ENCODE results near the gene DCXR. TPM values are rescaled to one million over a fixed set of nuclear protein-coding genes. Genes with fewer than 3 reads are reported as not detected.

The DCXR gene
- total RNA-seq, 4 donors from 2014 or later = 49.4 to 117 (median 71.3) TPM

DNA sequence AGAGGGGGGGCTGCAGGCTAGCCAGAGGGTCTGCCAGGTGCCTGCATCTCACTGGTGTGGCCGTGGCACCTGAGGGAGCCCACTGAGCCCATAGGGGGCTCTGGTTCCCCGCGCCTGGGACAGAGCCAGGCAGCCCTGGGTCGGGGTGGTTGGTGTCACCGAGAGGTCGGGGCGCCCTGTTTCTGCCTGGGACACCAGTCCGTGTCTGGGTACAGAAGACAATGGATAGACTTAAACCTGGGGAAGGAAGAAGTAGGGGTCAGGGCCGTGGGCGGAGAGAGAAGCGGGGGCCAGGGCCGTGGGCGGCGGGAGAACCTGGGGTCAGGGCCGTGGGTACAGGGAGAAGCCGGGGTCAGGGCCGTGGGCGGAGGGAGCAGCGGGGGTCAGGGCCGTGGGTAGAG lies 11.1 kb upstream of the DCXR start:
- Histone ChIP-seq H3K4me3 (no peak overlapping the region), H3K4me1 (peaks cover 12 to 28% (median 26%) of the 10 kb centered on the region in 4 donors), H3K9me3 (no peaks in the 10 kb centered on the region), H3K36me3 (no peaks in the 10 kb centered on the region), H3K27me3 (no peaks in the 10 kb centered on the region), H3K27ac (no peak overlapping the region)
- 88 to 94% methylated on average over 14 to 20 of the region's 20 CpGs for WGBS, 2 donors (ENCODE audit: low coverage in 1 of 2)
- DNase-seq = no peak
- in situ Hi-C loops (cut with MboI; ENCODE audit: low pct_ligation_motif_present in 1 of 4, low pct_unique_long_range_greater_than_20kb in 1 of 4, low sequenced_read_pairs in 3 of 4) = loop anchor here in 2 of 4 donors (25.0 kb wide), 1 partner anchor 114 kb away; no protein-coding TSS in a partner anchor
- intact Hi-C loops (cut with DNase I; ENCODE audit: low total_unique reads) = no loop called here
- no peak for TF ChIP-seq EP300 (IDR thresholded peaks at IDR 0.05; ENCODE audit: low read depth)

DNA sequence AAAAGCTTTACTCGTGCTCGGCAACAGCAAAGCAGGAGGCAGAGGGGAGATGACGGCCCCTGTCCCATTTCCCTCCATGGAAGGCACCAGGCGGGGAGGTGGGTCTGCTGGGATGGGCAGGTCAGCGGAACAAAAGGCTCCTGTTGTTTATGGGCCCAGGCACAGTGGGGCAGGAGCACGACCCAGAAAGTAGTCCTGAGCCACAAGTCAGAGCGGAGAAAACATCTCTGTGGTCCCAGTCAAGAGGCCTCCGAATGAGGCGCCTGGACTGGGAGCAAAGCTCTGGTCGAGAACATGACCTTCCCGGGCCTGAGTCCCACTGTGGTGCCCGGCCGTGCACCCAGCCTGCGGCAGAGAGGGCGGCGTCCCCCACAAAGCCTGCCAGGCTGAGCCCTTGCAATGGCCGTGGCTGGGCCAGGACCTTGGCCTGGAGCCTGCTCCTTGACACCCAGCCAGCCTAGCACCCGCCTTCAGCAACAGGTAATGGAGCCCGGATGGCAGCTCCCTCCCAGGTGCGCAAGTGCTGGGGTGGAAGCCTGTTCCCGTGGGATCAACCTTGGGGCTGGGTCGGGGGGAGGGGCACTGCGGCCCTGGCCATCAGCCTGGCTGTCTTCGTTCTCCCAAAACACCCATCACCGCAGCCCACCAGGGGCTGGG lies 10.5 kb upstream of the DCXR start:
- Histone ChIP-seq H3K4me3 (no peak overlapping the region), H3K9me3 (no peaks in the 10 kb centered on the region), H3K27me3 (no peaks in the 10 kb centered on the region), H3K4me1 (peaks cover 12 to 23% (median 21%) of the 10 kb centered on the region in 4 donors), H3K27ac (no peak overlapping the region), H3K36me3 (no peaks in the 10 kb centered on the region)
- TF ChIP-seq, protein P1, sequence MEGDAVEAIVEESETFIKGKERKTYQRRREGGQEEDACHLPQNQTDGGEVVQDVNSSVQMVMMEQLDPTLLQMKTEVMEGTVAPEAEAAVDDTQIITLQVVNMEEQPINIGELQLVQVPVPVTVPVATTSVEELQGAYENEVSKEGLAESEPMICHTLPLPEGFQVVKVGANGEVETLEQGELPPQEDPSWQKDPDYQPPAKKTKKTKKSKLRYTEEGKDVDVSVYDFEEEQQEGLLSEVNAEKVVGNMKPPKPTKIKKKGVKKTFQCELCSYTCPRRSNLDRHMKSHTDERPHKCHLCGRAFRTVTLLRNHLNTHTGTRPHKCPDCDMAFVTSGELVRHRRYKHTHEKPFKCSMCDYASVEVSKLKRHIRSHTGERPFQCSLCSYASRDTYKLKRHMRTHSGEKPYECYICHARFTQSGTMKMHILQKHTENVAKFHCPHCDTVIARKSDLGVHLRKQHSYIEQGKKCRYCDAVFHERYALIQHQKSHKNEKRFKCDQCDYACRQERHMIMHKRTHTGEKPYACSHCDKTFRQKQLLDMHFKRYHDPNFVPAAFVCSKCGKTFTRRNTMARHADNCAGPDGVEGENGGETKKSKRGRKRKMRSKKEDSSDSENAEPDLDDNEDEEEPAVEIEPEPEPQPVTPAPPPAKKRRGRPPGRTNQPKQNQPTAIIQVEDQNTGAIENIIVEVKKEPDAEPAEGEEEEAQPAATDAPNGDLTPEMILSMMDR (IDR thresholded peaks at IDR 0.05) = no peak
- TF ChIP-seq POLR2AphosphoS5 (IDR thresholded peaks at IDR 0.05) = no peak
- TF ChIP-seq EP300 (IDR thresholded peaks at IDR 0.05; ENCODE audit: low read depth) = no peak
- TF ChIP-seq POLR2A (IDR thresholded peaks at IDR 0.05) = no peak
- intact Hi-C loops (cut with DNase I; ENCODE audit: low total_unique reads) (no loop called here), in situ Hi-C loops (cut with MboI; ENCODE audit: low pct_ligation_motif_present in 1 of 4, low pct_unique_long_range_greater_than_20kb in 1 of 4, low sequenced_read_pairs in 3 of 4) (loop anchor here in 2 of 4 donors (25.0 kb wide), 1 partner anchor 114 kb away; no protein-coding TSS in a partner anchor)
- whole genome bisulfite sequencing, 2 donors (ENCODE audit: low coverage in 1 of 2) = 92% methylated on average over 24 of the region's 25 CpGs; no CpG with 5 or more reads in 1 of the 2 donors
- no peak for DNase-seq

DNA sequence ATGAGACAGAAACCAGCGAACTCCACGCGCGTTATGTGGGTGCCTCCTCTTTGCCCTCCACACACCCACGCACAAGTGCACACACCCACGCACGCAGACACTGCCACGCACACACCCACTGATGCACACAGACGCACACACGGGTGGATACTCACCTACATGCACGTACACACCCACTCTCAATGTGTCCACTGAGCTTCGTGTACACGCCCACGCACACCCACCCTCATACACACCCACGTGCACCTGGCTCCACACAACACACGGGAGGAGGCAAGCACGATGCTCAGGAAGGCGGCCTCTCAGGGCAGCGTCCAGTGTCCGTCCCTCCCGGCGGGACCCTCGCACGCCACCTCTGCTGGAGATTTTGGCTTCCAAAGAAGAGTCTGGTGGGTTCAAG lies 9.9 kb upstream of the DCXR start:
- intact Hi-C loops (cut with DNase I; ENCODE audit: low total_unique reads) (no loop called here), in situ Hi-C loops (cut with MboI; ENCODE audit: low pct_ligation_motif_present in 1 of 4, low pct_unique_long_range_greater_than_20kb in 1 of 4, low sequenced_read_pairs in 3 of 4) (loop anchor here in 2 of 4 donors (25.0 kb wide), 1 partner anchor 115 kb away; no protein-coding TSS in a partner anchor)
- no peaks in the 10 kb centered on the region for H3K9me3 ChIP-seq
- TF ChIP-seq EP300 (IDR thresholded peaks at IDR 0.05; ENCODE audit: low read depth) (no peak), POLR2AphosphoS5 (IDR thresholded peaks at IDR 0.05) (no peak), POLR2A (IDR thresholded peaks at IDR 0.05) (no peak)
- TF ChIP-seq, protein P1 (IDR thresholded peaks at IDR 0.05) = no peak
- no peaks in the 10 kb centered on the region for H3K36me3 ChIP-seq
- H3K27me3 ChIP-seq = no peaks in the 10 kb centered on the region
- DNase-seq = no peak
- H3K4me1 ChIP-seq = peaks cover 6 to 17% (median 14%) of the 10 kb centered on the region in 4 donors
- no peak overlapping the region for H3K4me3 ChIP-seq
- WGBS, 2 donors (ENCODE audit: low coverage in 1 of 2) = 85% methylated on average over 23 of the region's 24 CpGs; no CpG with 5 or more reads in 1 of the 2 donors
- H3K27ac ChIP-seq = no peak overlapping the region

DNA sequence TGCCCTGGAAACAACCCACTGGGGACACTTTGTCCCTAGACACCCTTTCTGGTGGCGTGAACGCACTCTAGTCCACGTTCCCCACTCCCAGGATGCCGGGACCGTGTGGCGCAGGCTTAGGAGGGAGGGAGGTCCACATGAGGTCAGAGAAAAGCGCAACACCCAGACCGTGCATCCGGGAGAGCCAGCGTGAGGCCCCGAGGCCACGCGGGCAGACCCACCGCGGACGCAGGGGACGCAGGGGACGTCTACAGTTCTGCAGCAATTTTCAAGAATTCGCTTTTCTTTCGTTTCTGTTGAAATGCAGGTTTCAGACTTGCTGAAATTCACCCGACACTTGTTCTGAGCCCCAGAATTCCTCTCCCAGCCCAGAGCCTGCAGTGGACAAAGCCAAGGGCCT lies 9.4 kb upstream of the DCXR start:
- no peak overlapping the region for H3K4me3 ChIP-seq
- H3K36me3 ChIP-seq = no peaks in the 10 kb centered on the region
- no peaks in the 10 kb centered on the region for H3K9me3 ChIP-seq
- no peak for DNase-seq
- TF ChIP-seq EP300 (IDR thresholded peaks at IDR 0.05; ENCODE audit: low read depth) = no peak
- TF ChIP-seq, protein P1 (IDR thresholded peaks at IDR 0.05) = no peak
- TF ChIP-seq POLR2A (IDR thresholded peaks at IDR 0.05) = no peak
- no peak for TF ChIP-seq POLR2AphosphoS5 (IDR thresholded peaks at IDR 0.05)
- in situ Hi-C loops (cut with MboI; ENCODE audit: low pct_ligation_motif_present in 1 of 4, low pct_unique_long_range_greater_than_20kb in 1 of 4, low sequenced_read_pairs in 3 of 4) = loop anchor here in 2 of 4 donors (25.0 kb wide), 1 partner anchor 115 kb away; no protein-coding TSS in a partner anchor
- H3K4me1 ChIP-seq = peaks cover 5 to 16% (median 13%) of the 10 kb centered on the region in 4 donors
- H3K27me3 ChIP-seq = no peaks in the 10 kb centered on the region
- intact Hi-C loops (cut with DNase I; ENCODE audit: low total_unique reads) = no loop called here
- 89 to 100% methylated on average over 2 to 21 of the region's 21 CpGs for WGBS, 2 donors (ENCODE audit: low coverage in 1 of 2)
- H3K27ac ChIP-seq = no peak overlapping the region

Data from transverse colon (tissue), 4 donors.